Aorta (tissue), 5 donors: ENCODE data around the gene C10orf143. TPM values are rescaled to one million over a fixed set of nuclear protein-coding genes. Genes with fewer than 3 reads are reported as not detected.
"Not testable (repeated sequence)": the region's sequence is repeated elsewhere in the genome, so short reads cannot be mapped to it uniquely, and the experiment has no call there.

Experiments
- ATAC-seq: fragments of 200-7000 bp; cut with Tn5 transposase; one replicate; pipeline ENCODE4 v1.9.1; 2022; ENCODE audit warnings: moderate library complexity; ENCODE audit not compliant: low FRiP score
- DNase-seq, 2 donors: peaks; one replicate each; pipeline ENCODE4 v3.0.0-alpha.2; 2020
- H3K27ac ChIP-seq, 2 donors: one replicate each; pipeline ENCODE4 v1.5.1; 2013; ENCODE audit warnings: low read length in 2 of 2, mild to moderate bottlenecking in 2 of 2, moderate library complexity in 2 of 2, control low read depth in 1 of 2, inconsistent platforms in 1 of 2, low read depth in 1 of 2
- H3K27me3 ChIP-seq, 2 donors: one replicate each; pipeline ENCODE4 v1.6.1; 2013; ENCODE audit warnings: control low read depth in 1 of 2, low read length in 1 of 2, mild to moderate bottlenecking in 1 of 2, moderate library complexity in 1 of 2; ENCODE audit not compliant: insufficient read depth in 2 of 2, control insufficient read depth in 1 of 2
- H3K36me3 ChIP-seq, 2 donors: one replicate each; pipeline ENCODE4 v1.6.1; 2013; ENCODE audit warnings: control low read depth in 1 of 2, low read length in 1 of 2, mild to moderate bottlenecking in 1 of 2; ENCODE audit not compliant: insufficient read depth in 2 of 2, control insufficient read depth in 1 of 2
- H3K4me1 ChIP-seq, 2 donors: one replicate each; pipeline ENCODE4 v1.6.1; 2013; ENCODE audit warnings: low read length in 2 of 2, control low read depth in 1 of 2, mild to moderate bottlenecking in 1 of 2, moderate library complexity in 1 of 2; ENCODE audit not compliant: insufficient read depth in 2 of 2, control insufficient read depth in 1 of 2
- H3K4me3 ChIP-seq, 2 donors: one replicate each; pipeline ENCODE4 v1.5.1; 2013; ENCODE audit warnings: low read length in 2 of 2, control low read depth in 1 of 2, mild to moderate bottlenecking in 1 of 2
- H3K9me3 ChIP-seq: one replicate; pipeline ENCODE4 v1.6.1; 2013; ENCODE audit warnings: mild to moderate bottlenecking, low read length; ENCODE audit not compliant: control insufficient read depth
- WGBS, 2 donors: extraction: QIAGEN DNeasy Blood & Tissue Kit; methylation state at CpG; one replicate each; pipeline ENCODE4 v1.1.7; 2013; 5-methylcytosine and 5-hydroxymethylcytosine counted together
- intact Hi-C, 2 donors: fragments of 100-400 bp; cut with DNase I; formaldehyde crosslinking; loops; one replicate each; pipeline versions ENCODE4 v1.14.2 to v1.15.0; 2022
- polyA plus RNA-seq, 2 donors: library from polyadenylated mRNA; stranded (reverse); fragments of 200-250 nt; gene quantifications; one replicate each; pipeline ENCODE4 v1.2.3, GENCODE V29; 2013
- total RNA-seq, 2 donors: library from RNA; stranded (reverse); fragmentation: NEBNext Ultra II Directional; extraction: Animal tissue kit (Norgen Biotek cat#: 25700); gene quantifications; one replicate each; pipeline ENCODE4 v1.2.1, GENCODE V29; 2021
- donor health status: healthy with polysubstance abuse.
- donor health status: Bipolar disorder and iron deficiency.
- donor health status: DM: no; HTN: no; CAD: no.
- donor health status: DM: no; HTN: no; CAD: no.
- donor health status: DM: yes; HTN: yes; CAD: no.

C10orf143 gene
- total and polyA plus RNA-seq, 4 donors = 1.9 to 7.5 (median 5.0) TPM

- H3K4me1 ChIP-seq = no peaks in the 10 kb centered on the region
Measured at GRCh38 chr10:130026670-130027456, 83.8 kb downstream of the C10orf143 start.

GRCh38 chr10:130025811-130026485 lies 84.7 kb downstream of the C10orf143 start:
- no peaks in the 10 kb centered on the region for H3K4me1 ChIP-seq
- no peak overlapping the region for H3K4me3 ChIP-seq
- no peaks in the 10 kb centered on the region for H3K9me3 ChIP-seq
- 69 to 74% methylated on average over 18 of the region's 18 CpGs for WGBS, 2 donors
- H3K36me3 ChIP-seq = no peaks in the 10 kb centered on the region
- DNase-seq (peak in 1 of 2 donors; percentile 40), ATAC-seq (no peak)
- intact Hi-C loops = no loop called here
- no peak overlapping the region for H3K27ac ChIP-seq
- no peaks in the 10 kb centered on the region for H3K27me3 ChIP-seq

More at GRCh38 chr10:130026670-130027456, 83.8 kb downstream of the C10orf143 start:
- Histone ChIP-seq H3K27me3 (no peaks in the 10 kb centered on the region), H3K27ac (no peak overlapping the region), H3K36me3 (no peaks in the 10 kb centered on the region), H3K4me3 (no peak overlapping the region), H3K9me3 (no peaks in the 10 kb centered on the region)
- no peak for ATAC-seq
- intact Hi-C loops = no loop called here
- 88 to 89% methylated on average over 30 of the region's 30 CpGs for WGBS, 2 donors
- peak; percentile 12 to 70 for DNase-seq

DNA sequence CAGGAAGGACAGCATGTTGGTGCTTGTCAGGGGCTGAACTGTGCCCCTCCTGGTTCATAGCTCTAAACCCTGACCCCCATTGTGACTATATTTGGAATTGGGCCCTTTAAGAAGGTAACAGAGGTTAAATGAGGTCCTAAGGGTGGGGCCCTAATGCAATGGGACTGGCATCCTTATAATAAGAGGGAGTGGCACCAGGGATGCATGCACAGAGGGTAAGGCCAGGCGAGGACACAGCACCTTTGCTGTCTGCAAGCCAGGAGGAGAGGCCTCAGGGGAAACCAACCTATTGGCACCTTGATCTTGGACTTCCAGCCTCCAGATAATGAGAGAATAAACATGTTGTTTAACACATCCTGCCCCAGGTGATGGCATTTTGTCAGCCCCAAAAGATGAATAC lies 85.3 kb downstream of the C10orf143 start:
- no peak for DNase-seq

GRCh38 chr10:130024779-130025325 lies 85.8 kb downstream of the C10orf143 start:
- H3K27me3 ChIP-seq = no peaks in the 10 kb centered on the region
- H3K4me3 ChIP-seq = no peak overlapping the region
- H3K9me3 ChIP-seq = no peaks in the 10 kb centered on the region
- no peak for ATAC-seq
- no peaks in the 10 kb centered on the region for H3K4me1 ChIP-seq
- DNase-seq = no peak
- intact Hi-C loops = no loop called here
- H3K36me3 ChIP-seq = no peaks in the 10 kb centered on the region
- H3K27ac ChIP-seq = no peak overlapping the region
- WGBS, 2 donors = 85 to 89% methylated on average over 12 of the region's 12 CpGs

More for the DNA sequence above, 85.3 kb downstream of the C10orf143 start:
- no peaks in the 10 kb centered on the region for H3K27me3 ChIP-seq
- H3K27ac ChIP-seq = no peak overlapping the region
- no peak for ATAC-seq
- H3K4me3 ChIP-seq = no peak overlapping the region
- intact Hi-C loops = no loop called here
- no peaks in the 10 kb centered on the region for H3K36me3 ChIP-seq
- no peaks in the 10 kb centered on the region for H3K9me3 ChIP-seq
- no peaks in the 10 kb centered on the region for H3K4me1 ChIP-seq
- WGBS, 2 donors = 83 to 93% methylated on average over 1 of the region's 1 CpG

DNA sequence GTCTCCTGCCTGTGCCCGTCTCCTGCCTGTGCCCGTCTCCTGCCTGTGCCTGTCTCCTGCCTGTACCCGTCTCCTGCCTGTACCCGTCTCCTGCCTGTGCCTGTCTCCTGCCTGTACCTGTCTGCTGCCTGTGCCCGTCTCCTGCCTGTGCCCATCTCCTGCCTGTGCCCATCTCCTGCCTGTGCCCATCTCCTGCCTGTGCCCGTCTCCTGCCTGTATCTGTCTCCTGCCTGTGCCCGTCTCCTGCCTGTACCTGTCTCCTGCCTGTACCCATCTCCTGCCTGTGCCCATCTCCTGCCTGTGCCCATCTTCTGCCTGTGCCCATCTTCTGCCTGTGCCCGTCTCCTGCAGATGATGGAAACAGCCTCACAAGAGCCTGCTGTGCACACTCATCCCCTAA lies 86.3 kb downstream of the C10orf143 start:
- H3K27me3 ChIP-seq, ATAC-seq, intact Hi-C loops, H3K9me3 ChIP-seq, H3K4me3 ChIP-seq, H3K36me3 ChIP-seq, H3K4me1 ChIP-seq, H3K27ac ChIP-seq, DNase-seq: not testable (repeated sequence)
- 94% methylated on average over 8 of the region's 8 CpGs for WGBS, 2 donors

DNA sequence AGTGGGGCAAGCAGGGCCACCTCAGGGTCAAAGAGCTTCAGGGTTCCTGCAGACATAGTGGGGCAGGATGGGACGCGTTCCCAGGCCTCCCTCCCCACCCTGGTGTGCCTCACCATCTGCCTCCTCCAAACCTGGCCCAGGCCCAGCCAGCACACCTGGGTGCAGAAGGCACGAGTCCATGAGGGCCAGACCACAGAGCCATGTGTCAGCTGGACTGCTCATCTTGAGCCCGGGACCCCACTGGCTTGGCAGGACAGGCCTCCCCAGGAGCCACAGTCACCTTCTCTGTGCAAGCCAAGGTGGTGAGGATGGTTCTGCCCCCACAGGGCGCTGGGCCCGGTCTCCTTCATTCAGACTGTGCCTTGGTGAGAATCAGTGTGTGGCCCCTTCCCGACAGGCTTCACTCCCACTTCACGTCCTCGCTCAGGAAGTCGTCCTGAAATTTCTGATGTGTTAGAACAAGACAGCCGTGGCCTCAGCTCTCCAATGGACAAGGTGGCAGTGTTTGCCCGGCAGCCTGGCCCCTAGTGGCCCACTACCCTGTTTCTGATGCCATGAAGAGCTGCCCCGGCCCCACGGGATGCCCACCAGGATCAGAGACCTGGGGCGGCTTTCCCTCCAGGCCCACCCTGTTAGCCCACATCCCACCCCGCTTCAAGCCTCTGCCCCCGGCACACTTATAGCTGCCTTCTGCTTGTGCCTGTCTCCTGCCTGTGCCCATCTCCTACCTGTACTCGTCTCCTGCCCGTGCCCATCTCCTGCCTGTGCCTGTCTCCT lies 87.0 kb downstream of the C10orf143 start:
- DNase-seq = no peak
- Histone ChIP-seq H3K27me3 (no peaks in the 10 kb centered on the region), H3K27ac (no peak overlapping the region), H3K9me3 (no peaks in the 10 kb centered on the region), H3K4me1 (no peaks in the 10 kb centered on the region), H3K36me3 (no peaks in the 10 kb centered on the region), H3K4me3 (no peak overlapping the region)
- 86 to 88% methylated on average over 17 to 19 of the region's 19 CpGs for WGBS, 2 donors
- no peak for ATAC-seq
- intact Hi-C loops = no loop called here

GRCh38 chr10:130022511-130023299 lies 87.9 kb downstream of the C10orf143 start:
- DNase-seq = no peak
- no peak for ATAC-seq
- intact Hi-C loops = no loop called here
- Histone ChIP-seq H3K4me1 (no peaks in the 10 kb centered on the region), H3K36me3 (no peaks in the 10 kb centered on the region), H3K9me3 (no peaks in the 10 kb centered on the region), H3K4me3 (no peak overlapping the region), H3K27me3 (no peaks in the 10 kb centered on the region), H3K27ac (no peak overlapping the region)
- 83 to 86% methylated on average over 28 of the region's 28 CpGs for WGBS, 2 donors

DNA sequence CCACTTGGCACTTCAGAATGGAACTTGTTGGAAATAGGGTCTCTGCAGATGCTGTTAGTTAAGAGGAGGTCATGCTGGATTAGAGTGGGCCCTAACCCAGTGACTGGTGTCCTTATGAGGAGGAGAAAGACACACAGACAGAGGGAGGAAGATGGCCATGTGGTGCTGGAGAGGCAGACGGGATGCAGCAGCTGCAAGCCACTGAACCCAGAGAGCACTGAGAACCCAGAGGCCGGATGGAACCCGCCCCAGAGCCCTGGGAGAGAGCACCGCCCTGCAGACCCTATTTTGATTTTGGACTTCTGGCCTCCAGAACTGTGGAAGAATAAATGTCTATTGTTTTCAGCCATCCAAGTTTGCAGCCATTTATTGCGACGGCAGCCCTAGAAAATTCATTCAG lies 88.5 kb downstream of the C10orf143 start:
- no peaks in the 10 kb centered on the region for H3K9me3 ChIP-seq
- no peak for DNase-seq
- no peaks in the 10 kb centered on the region for H3K4me1 ChIP-seq
- ATAC-seq = no peak
- intact Hi-C loops = no loop called here
- WGBS, 2 donors = 82 to 91% methylated on average over 6 of the region's 6 CpGs
- no peak overlapping the region for H3K27ac ChIP-seq
- no peaks in the 10 kb centered on the region for H3K27me3 ChIP-seq
- no peaks in the 10 kb centered on the region for H3K36me3 ChIP-seq
- H3K4me3 ChIP-seq = no peak overlapping the region
